Measurements from ENCODE around the gene SYCE3. TPM values are rescaled to one million over a fixed set of nuclear protein-coding genes. Genes with fewer than 3 reads are reported as not detected.

The SYCE3 gene
- total RNA-seq, 1 experiment from 2014 or later, result not detected

- Histone ChIP-seq H3K27ac (ENCODE audit: low read depth, low read length, poor library complexity, severe bottlenecking) (no peak overlapping the region), H3K27me3 (replicated peaks; ENCODE audit: insufficient read depth, low read depth, low read length, poor library complexity) (no peaks in the 10 kb centered on the region), H3K4me3 (ENCODE audit: low read depth, low read length, poor library complexity, severe bottlenecking) (no peak overlapping the region), H3K36me3 (ENCODE audit: insufficient read depth, low read length, poor library complexity, severe bottlenecking) (peaks cover 53% of the 10 kb centered on the region), H3K9me3 (ENCODE audit: low read depth, low read length, poor library complexity, severe bottlenecking) (no peaks in the 10 kb centered on the region), H3K4me1 (ENCODE audit: insufficient read depth, low read length, poor library complexity, severe bottlenecking) (no peaks in the 10 kb centered on the region)
- BruUV-seq (replicated peaks), result no TSS peak
- CTCF ChIA-PET, result no interaction called here
- POLR2A ChIA-PET (ENCODE audit: low non-redundant PET), result interaction anchor here (0.6 kb wide), 1 partner anchor 185 kb away, joined by 4 read pairs; no protein-coding TSS in a partner anchor
- intact Hi-C loops (cut with micrococcal nuclease; ENCODE audit: unreplicated experiment), result no loop called here
- DNase-seq (ENCODE audit: low spot score), result no peak
- no peak for TF ChIP-seq EZH2 (IDR thresholded peaks at IDR 0.05; ENCODE audit: borderline replicate concordance, low read depth, low read length, poor library complexity, severe bottlenecking)
- TF ChIP-seq CTCF (conservative IDR thresholded peaks at IDR 0.05; ENCODE audit: low read depth, low read length), result no peak
These were observed 45.0 kb downstream of the SYCE3 start for GRCh38 chr22:50517495-50518260.

GRCh38 chr22:50516891-50517290 lies 45.8 kb downstream of the SYCE3 start:
- TF ChIP-seq EZH2 (IDR thresholded peaks at IDR 0.05; ENCODE audit: borderline replicate concordance, low read depth, low read length, poor library complexity, severe bottlenecking), result no peak
- TF ChIP-seq CTCF (conservative IDR thresholded peaks at IDR 0.05; ENCODE audit: low read depth, low read length), result no peak
- H3K27ac ChIP-seq (ENCODE audit: low read depth, low read length, poor library complexity, severe bottlenecking), result no peak overlapping the region
- CTCF ChIA-PET, result no interaction called here
- H3K4me3 ChIP-seq (ENCODE audit: low read depth, low read length, poor library complexity, severe bottlenecking), result no peak overlapping the region
- DNase-seq (ENCODE audit: low spot score), result no peak
- BruUV-seq (replicated peaks), result no TSS peak
- no peaks in the 10 kb centered on the region for H3K27me3 ChIP-seq (replicated peaks; ENCODE audit: insufficient read depth, low read depth, low read length, poor library complexity)
- H3K36me3 ChIP-seq (ENCODE audit: insufficient read depth, low read length, poor library complexity, severe bottlenecking), result peaks cover 52% of the 10 kb centered on the region
- no peaks in the 10 kb centered on the region for H3K9me3 ChIP-seq (ENCODE audit: low read depth, low read length, poor library complexity, severe bottlenecking)
- POLR2A ChIA-PET (ENCODE audit: low non-redundant PET), result interaction anchor here (0.6 kb wide), 1 partner anchor 185 kb away, joined by 4 read pairs; no protein-coding TSS in a partner anchor
- intact Hi-C loops (cut with micrococcal nuclease; ENCODE audit: unreplicated experiment), result no loop called here
- no peaks in the 10 kb centered on the region for H3K4me1 ChIP-seq (ENCODE audit: insufficient read depth, low read length, poor library complexity, severe bottlenecking)

GRCh38 chr22:50516068-50516467 lies 46.7 kb downstream of the SYCE3 start:
- Histone ChIP-seq H3K27me3 (replicated peaks; ENCODE audit: insufficient read depth, low read depth, low read length, poor library complexity) (no peaks in the 10 kb centered on the region), H3K4me1 (ENCODE audit: insufficient read depth, low read length, poor library complexity, severe bottlenecking) (no peaks in the 10 kb centered on the region), H3K4me3 (ENCODE audit: low read depth, low read length, poor library complexity, severe bottlenecking) (no peak overlapping the region), H3K36me3 (ENCODE audit: insufficient read depth, low read length, poor library complexity, severe bottlenecking) (peaks cover 45% of the 10 kb centered on the region), H3K9me3 (ENCODE audit: low read depth, low read length, poor library complexity, severe bottlenecking) (no peaks in the 10 kb centered on the region), H3K27ac (ENCODE audit: low read depth, low read length, poor library complexity, severe bottlenecking) (no peak overlapping the region)
- ChIA-PET POLR2A (ENCODE audit: low non-redundant PET) (no interaction called here), CTCF (no interaction called here)
- DNase-seq (ENCODE audit: low spot score), result no peak
- intact Hi-C loops (cut with micrococcal nuclease; ENCODE audit: unreplicated experiment), result no loop called here
- no TSS peak for BruUV-seq (replicated peaks)
- TF ChIP-seq EZH2 (IDR thresholded peaks at IDR 0.05; ENCODE audit: borderline replicate concordance, low read depth, low read length, poor library complexity, severe bottlenecking), result no peak
- TF ChIP-seq CTCF (conservative IDR thresholded peaks at IDR 0.05; ENCODE audit: low read depth, low read length), result no peak
